Loucy (cell line): ENCODE data around the gene OR5AU1.

Experiments
- CTCF ChIP-seq: fragments of 200-600 bp; sonication (generic); conservative IDR thresholded peaks from 2 replicates; pipeline ENCODE4 v1.5.1; 2014; ENCODE audit warnings: mild to moderate bottlenecking, antibody characterized with exemption, low read length
- EZH2phosphoT487 ChIP-seq: fragments of 200-600 bp; IDR thresholded peaks from 2 replicates; pipeline ENCODE4 v1.6.1; 2018; ENCODE audit warnings: antibody characterized with exemption, mild to moderate bottlenecking, moderate library complexity, borderline replicate concordance

GRCh38 chr14:21106498-21107282, 49.2 kb downstream of the OR5AU1 start:
- TF ChIP-seq CTCF (peak; percentile 91), EZH2phosphoT487 (no peak)
